ENCODE data around the gene ALLC. TPM values are rescaled to one million over a fixed set of nuclear protein-coding genes. Genes with fewer than 3 reads are reported as not detected.

Gene ALLC
- total and polyA plus RNA-seq, 10 of the 15 experiments (the other 5 are each of a cell fraction or from before 2014, with no cell fraction given): 0.05 TPM; not detected in 9

- no peaks in the 10 kb centered on the region for H3K36me3 ChIP-seq (ENCODE audit: control insufficient read depth in 2 of 2, insufficient read depth in 2 of 2, low read length in 1 of 2)
- 40% methylated on average over 12 of the region's 12 CpGs for WGBS (ENCODE audit: insufficient coverage, insufficient replicate concordance, low lambda C conversion rate, missing lambda C conversion rate)
- FAIRE-seq (no peak), DNase-seq (ENCODE audit: low read depth, low spot score) (no peak), ATAC-seq (no peak)
- no peaks in the 10 kb centered on the region for H3K79me2 ChIP-seq (ENCODE audit: control insufficient read depth, insufficient read depth, low read length)
- no peaks in the 10 kb centered on the region for H3K9me3 ChIP-seq (replicated peaks; ENCODE audit: control insufficient read depth, insufficient read depth, low read length)
- intact Hi-C loops (cut with micrococcal nuclease; ENCODE audit: unreplicated experiment) (loop anchor here (1.0 kb wide), 2 partner anchors 53 to 100 kb away; no protein-coding TSS in a partner anchor), in situ Hi-C loops (cut with MboI) (no loop called here)
- no peak overlapping the region for H2AFZ ChIP-seq (ENCODE audit: control insufficient read depth, low read depth, low read length)
- no TSS peak for BruUV-seq (replicated peaks)
- no peaks in the 10 kb centered on the region for H3K4me1 ChIP-seq (ENCODE audit: control insufficient read depth, insufficient read depth, low read length)
- no peak overlapping the region for H3K27ac ChIP-seq (ENCODE audit: control insufficient read depth, insufficient read depth)
- ChIA-PET RAD21 (ENCODE audit: unreplicated experiment) (interaction anchor here (0.6 to 2.4 kb wide), 4 partner anchors 18 to 100 kb away, joined by 3 to 15 read pairs (median 4); no protein-coding TSS in a partner anchor), CTCF (interaction anchor here (0.5 to 4.5 kb wide), 19 partner anchors 9 to 657 kb away, joined by 3 to 51 read pairs (median 4); no protein-coding TSS in a partner anchor), SMC1A (ENCODE audit: uncharacterized antibody, unreplicated experiment) (interaction anchor here (1.1 to 2.4 kb wide), 5 partner anchors 15 to 56 kb away, joined by 3 to 10 read pairs (median 3); no protein-coding TSS in a partner anchor), POLR2A (interaction anchor here (1.3 kb wide), 1 partner anchor 53 kb away, joined by 3 read pairs; no protein-coding TSS in a partner anchor)
- no peaks in the 10 kb centered on the region; a peak in 2 of 4 replicates for H3K27me3 ChIP-seq (replicated peaks in 1 of 2; ENCODE audit: control insufficient read depth in 2 of 2, insufficient read depth in 2 of 2, low read length in 1 of 2)
- H3K4me2 ChIP-seq (ENCODE audit: control insufficient read depth, insufficient read depth): no peak overlapping the region
- no peak overlapping the region for H3K4me3 ChIP-seq
- TF ChIP-seq NR2C1 (IDR thresholded peaks at IDR 0.05) (no peak), ZNF384 (IDR thresholded peaks at IDR 0.05; ENCODE audit: borderline replicate concordance, low read depth, low read length) (no peak), JUNB (IDR thresholded peaks at IDR 0.05) (no peak), SP1 (IDR thresholded peaks at IDR 0.05; ENCODE audit: low read depth, low read length) (no peak), STAT1 (conservative IDR thresholded peaks at IDR 0.05) (no peak), CBX5 (IDR thresholded peaks at IDR 0.05; ENCODE audit: low read depth) (no peak), SREBF2 (IDR thresholded peaks at IDR 0.05; ENCODE audit: low read length) (no peak), ZNF622 (IDR thresholded peaks at IDR 0.05) (no peak), RBBP5 (conservative IDR thresholded peaks at IDR 0.05) (no peak), HDAC2 (IDR thresholded peaks at IDR 0.05) (no peak), SIN3A (IDR thresholded peaks at IDR 0.05; ENCODE audit: low read depth, low read length) (no peak), MEF2A (IDR thresholded peaks at IDR 0.05; ENCODE audit: insufficient read depth, low read depth, low read length) (no peak), BMI1 (IDR thresholded peaks at IDR 0.05; ENCODE audit: borderline replicate concordance) (no peak), ZNF207 (IDR thresholded peaks at IDR 0.05; ENCODE audit: borderline replicate concordance) (no peak), NFYB (IDR thresholded peaks at IDR 0.05; ENCODE audit: insufficient read depth, low read depth, low read length) (no peak), POLR2A (IDR thresholded peaks at IDR 0.05; ENCODE audit: low read depth, low read length) (no peak), GATAD2B (conservative IDR thresholded peaks at IDR 0.05; ENCODE audit: low read depth) (no peak), RUNX3 (IDR thresholded peaks at IDR 0.05; ENCODE audit: low read length) (no peak)
- TF ChIP-seq, protein P1, sequence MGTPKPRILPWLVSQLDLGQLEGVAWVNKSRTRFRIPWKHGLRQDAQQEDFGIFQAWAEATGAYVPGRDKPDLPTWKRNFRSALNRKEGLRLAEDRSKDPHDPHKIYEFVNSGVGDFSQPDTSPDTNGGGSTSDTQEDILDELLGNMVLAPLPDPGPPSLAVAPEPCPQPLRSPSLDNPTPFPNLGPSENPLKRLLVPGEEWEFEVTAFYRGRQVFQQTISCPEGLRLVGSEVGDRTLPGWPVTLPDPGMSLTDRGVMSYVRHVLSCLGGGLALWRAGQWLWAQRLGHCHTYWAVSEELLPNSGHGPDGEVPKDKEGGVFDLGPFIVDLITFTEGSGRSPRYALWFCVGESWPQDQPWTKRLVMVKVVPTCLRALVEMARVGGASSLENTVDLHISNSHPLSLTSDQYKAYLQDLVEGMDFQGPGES (IDR thresholded peaks at IDR 0.05): no peak
- H3K9ac ChIP-seq (ENCODE audit: control insufficient read depth, insufficient read depth, low read length): no peak overlapping the region
- H4K20me1 ChIP-seq (ENCODE audit: control insufficient read depth, insufficient read depth): no peaks in the 10 kb centered on the region
Measured at GRCh38 chr2:3727397-3728045, 69.5 kb downstream of the ALLC start.

Data from GM12878 (cell line).